GM12878 (cell line): ENCODE results near the gene UNC119B. TPM values are rescaled to one million over a fixed set of nuclear protein-coding genes. Genes with fewer than 3 reads are reported as not detected.
A peak's percentile ranks its signal among the peaks of the same experiment; 100 is the strongest.

ENCODE experiments used
- ATAC-seq: fragments of 200-7000 bp; cut with Tn5 transposase; 3 replicates; pipeline ENCODE4 v1.9.1; 2020; ENCODE audit warnings: mild to moderate bottlenecking, moderate library complexity
- BruUV-seq: library from RNA; stranded (reverse); fragments of 400-500 nt; replicated peaks from 2 replicates; lab custom pipeline; 2021; lab: Mats Ljungman, UMichigan
- CTCF ChIA-PET: fragments of 300-600 bp; sonication (Branson Sonifier 250); formaldehyde crosslinking; extraction: SDS; loops from one replicate; lab custom pipeline; 2021; ENCODE audit warnings: inconsistent platforms; lab: Yijun Ruan, JAX
- POLR2A ChIA-PET: fragments of 350-600 bp; formaldehyde crosslinking; extraction: SDS; loops from one replicate; lab custom pipeline; 2021; ENCODE audit warnings: inconsistent platforms; lab: Charles Lee
- RAD21 ChIA-PET: fragments of 300-600 bp; sonication (Branson Sonifier 250); formaldehyde crosslinking; loops from one replicate; lab custom pipeline; 2023; ENCODE audit warnings: antibody characterized with exemption; ENCODE audit not compliant: unreplicated experiment; lab: Charles Lee
- SMC1A ChIA-PET: fragments of 300-600 bp; sonication (Branson Sonifier 250); formaldehyde crosslinking; loops from one replicate; lab custom pipeline; 2023; ENCODE audit not compliant: unreplicated experiment, uncharacterized antibody; lab: Charles Lee
- DNase-seq: peaks from one replicate; pipeline ENCODE4 v3.0.0-alpha.2; 2011; ENCODE audit warnings: low read depth, low spot score
- FAIRE-seq: peaks from 3 replicates; lab custom pipeline; 2011; peaks lifted over from hg19 to GRCh38; lab: Jason Lieb, UNC
- H2AFZ ChIP-seq: 2 replicates; pipeline ENCODE4 v1.6.0; 2011; ENCODE audit warnings: low read depth, low read length, control low read depth; ENCODE audit not compliant: control insufficient read depth
- H3K27ac ChIP-seq: 2 replicates; pipeline ENCODE4 v1.5.1; 2011; ENCODE audit warnings: control low read depth; ENCODE audit not compliant: control insufficient read depth, insufficient read depth
- H3K27me3 ChIP-seq, 2 experiments: replicated peaks in 1 of 2; 2 replicates each; pipeline versions ENCODE4 v1.6.0 to v1.6.1; 2011; ENCODE audit warnings: low read length in 1 of 2; ENCODE audit not compliant: control insufficient read depth in 2 of 2, insufficient read depth in 2 of 2
- H3K36me3 ChIP-seq, 2 experiments: 2 replicates each; pipeline ENCODE4 v1.5.1; 2011; ENCODE audit warnings: low read length in 1 of 2; ENCODE audit not compliant: control insufficient read depth in 2 of 2, insufficient read depth in 2 of 2
- H3K4me1 ChIP-seq: 2 replicates; pipeline ENCODE4 v1.6.1; 2011; ENCODE audit warnings: mild to moderate bottlenecking, low read length, moderate library complexity, mixed read lengths; ENCODE audit not compliant: control insufficient read depth, insufficient read depth
- H3K4me2 ChIP-seq: 2 replicates; pipeline ENCODE4 v1.6.0; 2011; ENCODE audit warnings: control low read depth; ENCODE audit not compliant: control insufficient read depth, insufficient read depth
- H3K4me3 ChIP-seq: fragments of 200-600 bp; sonication (generic); 2 replicates; pipeline ENCODE4 v1.5.1; 2016
- H3K79me2 ChIP-seq: 2 replicates; pipeline ENCODE4 v1.6.0; 2011; ENCODE audit warnings: low read length; ENCODE audit not compliant: control insufficient read depth, insufficient read depth
- H3K9ac ChIP-seq: 2 replicates; pipeline ENCODE4 v1.8.0; 2011; ENCODE audit warnings: low read length, control low read depth, mixed read lengths; ENCODE audit not compliant: control insufficient read depth, insufficient read depth
- H3K9me3 ChIP-seq: replicated peaks from 3 replicates; pipeline ENCODE4 v1.5.1; 2011; ENCODE audit warnings: mild to moderate bottlenecking, low read length; ENCODE audit not compliant: control insufficient read depth, insufficient read depth
- H4K20me1 ChIP-seq: 2 replicates; pipeline ENCODE4 v1.6.0; 2011; ENCODE audit not compliant: control insufficient read depth, insufficient read depth
- EED ChIP-seq: sonication (generic); IDR thresholded peaks from 2 replicates; pipeline ENCODE4 v1.6.1; 2016; ENCODE audit warnings: antibody characterized with exemption, low read depth
- ESRRA ChIP-seq: IDR thresholded peaks from 2 replicates; pipeline ENCODE4 v1.6.1; 2012; ENCODE audit warnings: mild to moderate bottlenecking, low read length, improper control_type of control experiment
- ETV6 ChIP-seq, 2 experiments: fragments of 450-650 bp in 1 of 2; IDR thresholded peaks in 1 of 2; conservative IDR thresholded peaks in 1 of 2; 2 replicates each; pipeline ENCODE4 v1.6.1; 2014; ENCODE audit warnings: antibody characterized with exemption in 1 of 2, borderline replicate concordance in 1 of 2, low read depth in 1 of 2, mild to moderate bottlenecking in 1 of 2, moderate library complexity in 1 of 2
- HDGF ChIP-seq: fragments of 450-650 bp; IDR thresholded peaks from 2 replicates; pipeline ENCODE4 v1.6.1; 2016; ENCODE audit warnings: antibody characterized with exemption
- IKZF1 ChIP-seq: fragments of 450-650 bp; conservative IDR thresholded peaks from 2 replicates; pipeline ENCODE4 v1.6.1; 2017; ENCODE audit warnings: antibody characterized with exemption, mild to moderate bottlenecking
- IKZF2 ChIP-seq, 2 experiments: fragments of 450-650 bp; IDR thresholded peaks; 2 replicates each; pipeline ENCODE4 v1.6.1; 2017; ENCODE audit warnings: mild to moderate bottlenecking in 2 of 2, moderate library complexity in 2 of 2
- JUNB ChIP-seq: IDR thresholded peaks from 2 replicates; pipeline ENCODE4 v1.6.1; 2016; ENCODE audit warnings: antibody characterized with exemption, mild to moderate bottlenecking
- PAX5 ChIP-seq: IDR thresholded peaks from 2 replicates; pipeline ENCODE4 v1.6.1; 2011; ENCODE audit warnings: low read depth, low read length, borderline replicate concordance
- PRDM15 ChIP-seq: fragments of 450-650 bp; formaldehyde crosslinking; IDR thresholded peaks from 2 replicates; pipeline ENCODE4 v1.4.0; 2020; ENCODE audit warnings: mild to moderate bottlenecking, moderate library complexity
- RAD51 ChIP-seq: fragments of 450-650 bp; IDR thresholded peaks from 2 replicates; pipeline ENCODE4 v1.6.1; 2016; ENCODE audit warnings: moderate library complexity, mild to moderate bottlenecking, inconsistent platforms
- RELB ChIP-seq: fragments of 450-650 bp; IDR thresholded peaks from 2 replicates; pipeline ENCODE4 v1.6.1; 2017; ENCODE audit warnings: low read depth, mild to moderate bottlenecking, moderate library complexity
- SPI1 ChIP-seq: IDR thresholded peaks from 2 replicates; pipeline ENCODE4 v1.6.1; 2011; ENCODE audit warnings: low read depth, mild to moderate bottlenecking, low read length, moderate library complexity, borderline replicate concordance; ENCODE audit not compliant: insufficient read depth
- USF2 ChIP-seq: IDR thresholded peaks from 2 replicates; pipeline ENCODE4 v1.6.1; 2011; ENCODE audit warnings: low read depth, low read length, improper control_type of control experiment, borderline replicate concordance
- WGBS: methylation state at CpG from one replicate; pipeline ENCODE4 v1.1.6; 2016; ENCODE audit warnings: low lambda C conversion rate; ENCODE audit not compliant: insufficient replicate concordance, insufficient coverage; ENCODE audit errors: missing lambda C conversion rate; 5-methylcytosine and 5-hydroxymethylcytosine counted together
- in situ Hi-C: fragments of 300-500 bp; cut with MboI; formaldehyde crosslinking; loops from 9 replicates; pipeline ENCODE4 v1.14.3; 2018; ENCODE audit warnings: mixed read lengths
- intact Hi-C: fragments of 100-400 bp; cut with micrococcal nuclease; formaldehyde crosslinking; loops from one replicate; pipeline ENCODE4 v1.14.2; 2022; ENCODE audit not compliant: unreplicated experiment
- polyA plus RNA-seq, 11 experiments: library from polyadenylated mRNA; depleted of rRNA in 4 of 11; unstranded in 6 of 11; stranded (reverse) in 5 of 11; fragments of >200 nt; fragmentation: Nextera tagmentation in 4 of 11; fragmentation: Illumina TruSeq in 1 of 11; extraction: Ambion mirVana in 4 of 11; extraction: Trizol in 1 of 11; gene quantifications; 1 replicate in 1 of 11; 2 replicates in 10 of 11; pipeline versions ENCODE4 v1.2.1 to v1.2.3, GENCODE V29; 2011 to 2016; ENCODE audit warnings: inconsistent platforms in 2 of 11, missing spikeins in 2 of 11, low read depth in 1 of 11
- total RNA-seq, 4 experiments: library from RNA; depleted of rRNA in 3 of 4; stranded (reverse); fragments of >200 nt in 3 of 4; fragmentation: Illumina TruSeq in 1 of 4; extraction: Trizol in 1 of 4; gene quantifications; 2 replicates each; pipeline versions ENCODE4 v1.2.1 to v1.2.3, GENCODE V29; 2013 to 2021
- TF ChIP-seq, protein P1 (sequence below): fragments of 450-650 bp; IDR thresholded peaks from 2 replicates; pipeline ENCODE4 v1.6.1; 2016; ENCODE audit warnings: mild to moderate bottlenecking
- TF ChIP-seq, protein P2 (sequence below): IDR thresholded peaks from 2 replicates; pipeline ENCODE4 v1.6.1; 2012; ENCODE audit warnings: low read depth, low read length, improper control_type of control experiment

Gene UNC119B
- total and polyA plus RNA-seq, 10 of the 15 experiments (the other 5 are each of a cell fraction or from before 2014, with no cell fraction given): 4.3 to 31.5 (median 10.5) TPM

DNA sequence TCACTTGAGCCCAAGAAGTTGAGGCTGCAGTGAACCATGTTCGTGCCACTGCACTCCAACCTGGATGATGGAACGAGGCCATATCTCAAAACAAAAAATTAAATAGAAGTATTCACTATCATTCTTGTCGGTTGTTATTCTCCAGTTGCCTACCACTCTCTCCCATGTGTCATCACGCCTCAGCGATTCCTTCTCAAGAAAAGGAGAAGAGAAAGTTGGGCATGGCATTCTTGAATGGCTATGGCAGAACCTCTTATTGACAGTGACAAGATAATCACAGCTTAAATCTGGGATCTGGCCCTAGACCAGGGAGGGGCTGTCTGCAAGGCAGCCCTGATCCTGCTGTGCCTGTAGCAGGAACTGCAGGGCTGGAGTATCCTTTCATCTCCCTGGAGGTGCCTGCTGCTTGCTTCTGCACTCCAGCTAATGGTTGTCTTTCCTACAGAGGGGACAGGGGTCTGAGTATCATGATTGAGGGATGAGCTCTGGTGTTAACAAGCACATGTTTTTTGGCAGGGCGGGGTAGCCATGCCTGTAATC lies 36.1 kb upstream of the UNC119B start:
- no TSS peak for BruUV-seq
- RAD21 ChIA-PET: interaction anchor here (0.5 to 7.1 kb wide), 2 partner anchors 24 to 86 kb away, joined by 3 to 77 read pairs; no protein-coding TSS in a partner anchor
- Histone ChIP-seq H3K4me2 (peak overlapping the region; percentile 5; the same call in 1 of the 2 replicates), H3K9ac (no peak overlapping the region), H3K27ac (no peak overlapping the region), H4K20me1 (no peaks in the 10 kb centered on the region), H3K27me3 (no peaks in the 10 kb centered on the region), H3K4me1 (peaks cover 54% of the 10 kb centered on the region), H3K36me3 (no peaks in the 10 kb centered on the region), H2AFZ (peak overlapping the region; percentile 34; the same call in 1 of the 2 replicates), H3K4me3 (no peak overlapping the region), H3K9me3 (peaks cover 3% of the 10 kb centered on the region; the same call in 2 of the 3 replicates), H3K79me2 (0 out of 2 replicates have a peak, but pooled peaks cover under 1% of the 10 kb centered on the region)
- POLR2A ChIA-PET: interaction anchor here (0.5 to 5.5 kb wide), 7 partner anchors 8 to 366 kb away, joined by 3 to 29 read pairs (median 4); partner anchors contain the start of gene MLEC
- in situ Hi-C loops (no loop called here), intact Hi-C loops (no loop called here)
- TF ChIP-seq RELB (0 out of 2 replicates have a peak, but pooled peaks have one; percentile 14), IKZF2 (IDR thresholded peaks at IDR 0.05) (peak; percentile 64 to 73), PRDM15 (CRISPR knock-in tag) (no peak), RAD51 (no peak), HDGF (0 out of 2 replicates have a peak, but pooled peaks have one; percentile 30), ESRRA (no peak), EED (peak; percentile 57; the same call in 1 of the 2 replicates), IKZF1 (peak; percentile 46; the same call in 1 of the 2 replicates), ETV6 (conservative IDR thresholded peaks at IDR 0.05 in 1 of 2, IDR thresholded peaks at IDR 0.05 in 1 of 2; ENCODE audit: borderline replicate concordance in 1 of 2, low read depth in 1 of 2) (no peak), SPI1 (peak; percentile 77; the same call in 1 of the 2 replicates), USF2 (no peak), JUNB (no peak), PAX5 (0 out of 2 replicates have a peak, but pooled peaks have one; percentile 25)
- TF ChIP-seq, protein P1, sequence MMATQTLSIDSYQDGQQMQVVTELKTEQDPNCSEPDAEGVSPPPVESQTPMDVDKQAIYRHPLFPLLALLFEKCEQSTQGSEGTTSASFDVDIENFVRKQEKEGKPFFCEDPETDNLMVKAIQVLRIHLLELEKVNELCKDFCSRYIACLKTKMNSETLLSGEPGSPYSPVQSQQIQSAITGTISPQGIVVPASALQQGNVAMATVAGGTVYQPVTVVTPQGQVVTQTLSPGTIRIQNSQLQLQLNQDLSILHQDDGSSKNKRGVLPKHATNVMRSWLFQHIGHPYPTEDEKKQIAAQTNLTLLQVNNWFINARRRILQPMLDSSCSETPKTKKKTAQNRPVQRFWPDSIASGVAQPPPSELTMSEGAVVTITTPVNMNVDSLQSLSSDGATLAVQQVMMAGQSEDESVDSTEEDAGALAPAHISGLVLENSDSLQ: 0 out of 2 replicates have a peak, but pooled peaks have one; percentile 28
- TF ChIP-seq, protein P2, sequence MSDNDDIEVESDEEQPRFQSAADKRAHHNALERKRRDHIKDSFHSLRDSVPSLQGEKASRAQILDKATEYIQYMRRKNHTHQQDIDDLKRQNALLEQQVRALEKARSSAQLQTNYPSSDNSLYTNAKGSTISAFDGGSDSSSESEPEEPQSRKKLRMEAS: no peak
- FAIRE-seq (no peak), ATAC-seq (no peak), DNase-seq (no peak)
- WGBS: 20% methylated on average over 6 of the region's 6 CpGs
- CTCF ChIA-PET: interaction anchor here (2.2 to 24.8 kb wide), 3 partner anchors 10 to 28 kb away, joined by 5 to 454 read pairs (median 10); partner anchors contain the start of gene CABP1
- SMC1A ChIA-PET: interaction anchor here (1.8 to 18.2 kb wide), 3 partner anchors 10 to 24 kb away, joined by 7 to 149 read pairs (median 132); partner anchors contain the start of gene MLEC
